Neural crest cell (in vitro differentiated cells): ENCODE results near the gene RIT1. TPM values are rescaled to one million over a fixed set of nuclear protein-coding genes. Genes with fewer than 3 reads are reported as not detected.

ENCODE experiments used
- DNase-seq: peaks from one replicate; pipeline ENCODE4 v3.0.0; 2021; ENCODE audit warnings: low read depth, mixed read lengths, low spot score
- H3K27ac Mint-ChIP-seq: one replicate; pipeline ENCODE4 v1.8.0; 2021; ENCODE audit warnings: mild to moderate bottlenecking, mixed read lengths; ENCODE audit not compliant: unreplicated experiment
- H3K27me3 Mint-ChIP-seq: 2 replicates; pipeline ENCODE4 v1.8.0; 2021; ENCODE audit warnings: low read depth, mild to moderate bottlenecking, mixed read lengths
- H3K36me3 Mint-ChIP-seq: 2 replicates; pipeline ENCODE4 v1.8.0; 2021; ENCODE audit warnings: low read depth, mild to moderate bottlenecking, mixed read lengths
- H3K4me1 Mint-ChIP-seq: 2 replicates; pipeline ENCODE4 v1.8.0; 2021; ENCODE audit warnings: mixed read lengths
- H3K4me3 Mint-ChIP-seq: one replicate; pipeline ENCODE4 v1.8.0; 2021; ENCODE audit warnings: mild to moderate bottlenecking, mixed read lengths
- H3K9me3 Mint-ChIP-seq: 2 replicates; pipeline ENCODE4 v1.8.0; 2021; ENCODE audit warnings: mixed read lengths
- CTCF ChIP-seq: fragments of 200-600 bp; sonication (generic); conservative IDR thresholded peaks from 2 replicates; pipeline ENCODE4 v1.5.0; 2021; ENCODE audit warnings: antibody characterized with exemption, mild to moderate bottlenecking
- long read RNA-seq: library from polyadenylated mRNA; unstranded; transcript quantifications from one replicate; pipeline ENCODE4 v2.0.0, GENCODE V29; 2020
- total RNA-seq: library from RNA; stranded (reverse); gene quantifications from 2 replicates; pipeline ENCODE4 v1.2.1, GENCODE V29; 2021

RIT1 gene
- 34.5 and 35.3 TPM in 2 replicates for total RNA-seq
- long read RNA-seq, transcript RIT1-202 (6 exons, 3,445 nt) = major isoform, 41 of 49 reads
- long read RNA-seq, partial matches to known transcripts = 0 of 49 reads
- long read RNA-seq, other reads (novel, unspliced or antisense) = 3 of 49 reads

- DNase-seq = peak; percentile 73
- peaks cover 16% of the 10 kb centered on the region for H3K36me3 Mint-ChIP-seq
- H3K27ac Mint-ChIP-seq = peak within 1 kb of the TSS; percentile 95
Observed at GRCh38 chr1:155911156-155912055, at the start of gene RIT1. TSS of gene RIT1 (minus strand) at chr1:155911349. CDS start at chr1:155910761, 588 bp downstream.

GRCh38 chr1:155960081-155960745 is 49.1 kb upstream of the RIT1 start:
- DNase-seq = no peak
- H3K36me3 Mint-ChIP-seq = peaks cover 8% of the 10 kb centered on the region
- H3K9me3 Mint-ChIP-seq = no peaks in the 10 kb centered on the region
- H3K4me1 Mint-ChIP-seq = no peaks in the 10 kb centered on the region
- TF ChIP-seq CTCF = no peak
- peak overlapping the region; percentile 47 for H3K27ac Mint-ChIP-seq
- H3K27me3 Mint-ChIP-seq = no peaks in the 10 kb centered on the region
- no peak overlapping the region for H3K4me3 Mint-ChIP-seq

More at GRCh38 chr1:155911156-155912055, at the start of gene RIT1:
- no peaks in the 10 kb centered on the region for H3K9me3 Mint-ChIP-seq
- peak within 1 kb of the TSS; percentile 96 for H3K4me3 Mint-ChIP-seq
- H3K4me1 Mint-ChIP-seq = peaks cover 21% of the 10 kb centered on the region
- peak; percentile 38 for TF ChIP-seq CTCF
- H3K27me3 Mint-ChIP-seq = no peaks in the 10 kb centered on the region

GRCh38 chr1:155957411-155957915 is 46.3 kb upstream of the RIT1 start:
- Mint-ChIP-seq H3K4me3 (no peak overlapping the region), H3K4me1 (no peaks in the 10 kb centered on the region), H3K9me3 (no peaks in the 10 kb centered on the region), H3K27me3 (no peaks in the 10 kb centered on the region), H3K27ac (no peak overlapping the region), H3K36me3 (peaks cover 16% of the 10 kb centered on the region)
- DNase-seq = no peak
- TF ChIP-seq CTCF = no peak

GRCh38 chr1:155954645-155955044 is 43.5 kb upstream of the RIT1 start:
- no peak for TF ChIP-seq CTCF
- Mint-ChIP-seq H3K4me1 (no peaks in the 10 kb centered on the region), H3K9me3 (no peaks in the 10 kb centered on the region), H3K36me3 (peaks cover 25% of the 10 kb centered on the region), H3K4me3 (no peak overlapping the region), H3K27me3 (no peaks in the 10 kb centered on the region), H3K27ac (no peak overlapping the region)
- no peak for DNase-seq

- H3K27me3 Mint-ChIP-seq = no peaks in the 10 kb centered on the region
- H3K4me3 Mint-ChIP-seq = no peak overlapping the region
- TF ChIP-seq CTCF = no peak
- no peak for DNase-seq
- no peaks in the 10 kb centered on the region for H3K4me1 Mint-ChIP-seq
- no peaks in the 10 kb centered on the region for H3K9me3 Mint-ChIP-seq
- H3K27ac Mint-ChIP-seq = no peak overlapping the region
- peaks cover 25% of the 10 kb centered on the region for H3K36me3 Mint-ChIP-seq
Observed at GRCh38 chr1:155952505-155952890, 41.3 kb upstream of the RIT1 start.
